OCI-LY7 (cell line): ENCODE measurements around the gene TMEM169. TPM values are rescaled to one million over a fixed set of nuclear protein-coding genes. Genes with fewer than 3 reads are reported as not detected.

Source experiments
- BruUV-seq: library from RNA; stranded (reverse); fragments of 400-500 nt; replicated peaks from 2 replicates; lab custom pipeline; 2021; lab: Mats Ljungman, UMichigan
- CTCF ChIA-PET: fragments of 300-600 bp; sonication (Branson Sonifier 250); formaldehyde crosslinking; loops from one replicate; lab custom pipeline; 2022; ENCODE audit warnings: antibody characterized with exemption; ENCODE audit not compliant: unreplicated experiment; lab: Charles Lee
- POLR2A ChIA-PET: fragments of 300-600 bp; sonication (Branson Sonifier 250); formaldehyde crosslinking; loops from one replicate; lab custom pipeline; 2022; ENCODE audit warnings: antibody characterized with exemption; lab: Charles Lee
- DNase-seq: peaks from one replicate; pipeline ENCODE4 v3.0.0-alpha.2; 2015; ENCODE audit warnings: low spot score
- H2AFZ ChIP-seq: fragments of 200-600 bp; sonication (generic), shearing (Covaris generic); 2 replicates; pipeline ENCODE4 v1.6.1; 2014; ENCODE audit warnings: mild to moderate bottlenecking, antibody characterized with exemption, low read length, moderate library complexity
- H3K27ac ChIP-seq: fragments of 200-600 bp; sonication (generic); 2 replicates; pipeline ENCODE4 v1.5.1; 2014; ENCODE audit warnings: mixed run types, low read depth, mild to moderate bottlenecking, moderate library complexity, low read length, inconsistent platforms; ENCODE audit not compliant: poor library complexity, severe bottlenecking
- H3K36me3 ChIP-seq: fragments of 200-600 bp; sonication (generic); 2 replicates; pipeline ENCODE4 v1.6.1; 2014; ENCODE audit warnings: mild to moderate bottlenecking, antibody characterized with exemption, low read length, moderate library complexity, mixed read lengths; ENCODE audit not compliant: insufficient read depth
- H3K4me1 ChIP-seq: fragments of 200-600 bp; sonication (generic); 2 replicates; pipeline ENCODE4 v1.5.1; 2014; ENCODE audit warnings: mild to moderate bottlenecking, low read length; ENCODE audit not compliant: insufficient read depth, poor library complexity, severe bottlenecking
- H3K4me2 ChIP-seq: fragments of 200-600 bp; sonication (generic); 2 replicates; pipeline ENCODE4 v1.6.1; 2014; ENCODE audit warnings: mild to moderate bottlenecking, low read length
- H3K4me3 ChIP-seq: fragments of 200-600 bp; sonication (generic); 2 replicates; pipeline ENCODE4 v1.5.1; 2014; ENCODE audit warnings: mild to moderate bottlenecking, low read depth, low read length; ENCODE audit not compliant: poor library complexity, severe bottlenecking
- H3K79me2 ChIP-seq: fragments of 200-600 bp; sonication (generic); 2 replicates; pipeline ENCODE4 v1.6.1; 2016; ENCODE audit warnings: low read depth, mild to moderate bottlenecking, low read length, moderate library complexity, mixed read lengths; ENCODE audit not compliant: insufficient read depth
- H3K9me2 ChIP-seq: fragments of 200-600 bp; sonication (generic); 2 replicates; pipeline ENCODE4 v1.6.1; 2016; ENCODE audit warnings: mild to moderate bottlenecking, low read length, mixed read lengths; ENCODE audit not compliant: insufficient read depth
- H3K9me3 ChIP-seq: fragments of 200-600 bp; sonication (generic); 2 replicates; pipeline ENCODE4 v1.6.1; 2014; ENCODE audit warnings: mild to moderate bottlenecking, mixed run types, low read length, mixed read lengths
- H4K20me1 ChIP-seq: fragments of 200-600 bp; sonication (generic); 2 replicates; pipeline ENCODE4 v1.6.1; 2014; ENCODE audit warnings: mild to moderate bottlenecking, antibody characterized with exemption, low read length, moderate library complexity, mixed read lengths; ENCODE audit not compliant: insufficient read depth
- CTCF ChIP-seq: fragments of 200-600 bp; sonication (generic); conservative IDR thresholded peaks from 2 replicates; pipeline ENCODE4 v1.5.1; 2014; ENCODE audit warnings: mild to moderate bottlenecking, antibody characterized with exemption, low read length, moderate library complexity, mixed read lengths
- EZH2phosphoT487 ChIP-seq: fragments of 200-600 bp; sonication (generic); IDR thresholded peaks from 2 replicates; pipeline ENCODE4 v1.6.1; 2018; ENCODE audit warnings: low read depth, borderline replicate concordance, mild to moderate bottlenecking, mixed run types, antibody characterized with exemption, low read length, moderate library complexity, mixed read lengths
- intact Hi-C: fragments of 100-400 bp; cut with micrococcal nuclease; formaldehyde crosslinking; loops from one replicate; pipeline ENCODE4 v1.10.0; 2022; ENCODE audit not compliant: unreplicated experiment
- total RNA-seq, 2 experiments: library from RNA; depleted of rRNA in 1 of 2; stranded (reverse); fragments of >200 nt in 1 of 2; shearing (Covaris generic) in 1 of 2; gene quantifications; 2 replicates each; pipeline ENCODE4 v1.2.3, GENCODE V29; 2014 to 2022

TMEM169 gene
- total RNA-seq, 2 experiments from 2014 or later, result 0.09 to 0.42 TPM

GRCh38 chr2:216083464-216084281 is 2.0 kb downstream of the TMEM169 start:
- Histone ChIP-seq H4K20me1 (no peaks in the 10 kb centered on the region), H3K79me2 (no peaks in the 10 kb centered on the region), H3K4me1 (peaks cover 36% of the 10 kb centered on the region), H3K36me3 (no peaks in the 10 kb centered on the region), H3K9me3 (no peaks in the 10 kb centered on the region), H2AFZ (peak overlapping the region; percentile 32; the same call in 1 of the 2 replicates), H3K9me2 (no peaks in the 10 kb centered on the region), H3K4me3 (no peak overlapping the region), H3K4me2 (peak overlapping the region; percentile 76), H3K27ac (peak overlapping the region; percentile 59)
- BruUV-seq, result no TSS peak
- intact Hi-C loops, result loop anchor here (2.0 kb wide), 1 partner anchor 25 kb away; no protein-coding TSS in a partner anchor
- TF ChIP-seq CTCF (no peak), EZH2phosphoT487 (no peak)
- no peak for DNase-seq
- ChIA-PET POLR2A (interaction anchor here (0.6 to 1.4 kb wide), 5 partner anchors 9 to 526 kb away, joined by 3 to 10 read pairs (median 4); partner anchors contain the start of gene XRCC5), CTCF (interaction anchor here (0.6 to 1.1 kb wide), 2 partner anchors 24 to 50 kb away, joined by 3 to 4 read pairs; no protein-coding TSS in a partner anchor)

GRCh38 chr2:216084547-216084946 is 2.8 kb downstream of the TMEM169 start:
- intact Hi-C loops, result loop anchor here (2.0 kb wide), 1 partner anchor 26 kb away; no protein-coding TSS in a partner anchor
- ChIA-PET POLR2A (interaction anchor here (0.9 to 1.4 kb wide), 3 partner anchors 20 to 56 kb away, joined by 3 to 10 read pairs (median 5); partner anchors contain the start of gene XRCC5), CTCF (interaction anchor here (1.1 kb wide), 1 partner anchor 23 kb away, joined by 4 read pairs; no protein-coding TSS in a partner anchor)
- H3K4me3 ChIP-seq, result no peak overlapping the region
- peak overlapping the region; percentile 76 for H3K4me2 ChIP-seq
- no TSS peak for BruUV-seq
- H3K79me2 ChIP-seq, result no peaks in the 10 kb centered on the region
- H3K36me3 ChIP-seq, result no peaks in the 10 kb centered on the region
- no peaks in the 10 kb centered on the region for H3K9me3 ChIP-seq
- H3K27ac ChIP-seq, result peak overlapping the region; percentile 59
- peak; percentile 55 for DNase-seq
- no peak for TF ChIP-seq CTCF
- TF ChIP-seq EZH2phosphoT487, result no peak
- no peaks in the 10 kb centered on the region for H4K20me1 ChIP-seq
- no peaks in the 10 kb centered on the region for H3K9me2 ChIP-seq
- peaks cover 36% of the 10 kb centered on the region for H3K4me1 ChIP-seq
- H2AFZ ChIP-seq, result peak overlapping the region; percentile 32; the same call in 1 of the 2 replicates
